K562 (cell line): ENCODE measurements around the gene MED15. TPM values are rescaled to one million over a fixed set of nuclear protein-coding genes. Genes with fewer than 3 reads are reported as not detected.

Source experiments
- BDP1 ChIP-seq: IDR thresholded peaks from 3 replicates; pipeline ENCODE4 v1.6.1; 2011; ENCODE audit not compliant: insufficient read length, insufficient read depth
- FOXJ3 ChIP-seq: sonication (generic); formaldehyde crosslinking; IDR thresholded peaks from 2 replicates; pipeline ENCODE4 v1.4.0; 2020; ENCODE audit warnings: mild to moderate bottlenecking, missing genetic modification reagents
- FOXK1 ChIP-seq: sonication (generic); formaldehyde crosslinking; IDR thresholded peaks from 2 replicates; pipeline ENCODE4 v1.8.0; 2022; ENCODE audit warnings: missing genetic modification reagents, mild to moderate bottlenecking, borderline replicate concordance
- GABPA ChIP-seq: fragments of 200-800 bp; sonication (Bioruptor generic); conservative IDR thresholded peaks from 2 replicates; pipeline ENCODE4 v1.6.1; 2016; ENCODE audit warnings: low read depth, missing genetic modification characterization, missing compliant biosample characterization
- GATAD2A ChIP-seq: fragments of 450-650 bp; IDR thresholded peaks from 2 replicates; pipeline ENCODE4 v1.6.1; 2017
- MLX ChIP-seq, 2 experiments: fragments of 450-650 bp in 1 of 2; sonication (generic) in 1 of 2; formaldehyde crosslinking; conservative IDR thresholded peaks; 2 replicates each; pipeline versions ENCODE4 v1.4.0 to v1.8.1; 2020 to 2022; ENCODE audit warnings: mild to moderate bottlenecking in 1 of 2, missing genetic modification reagents in 1 of 2
- POLR2AphosphoS5 ChIP-seq: IDR thresholded peaks from 2 replicates; pipeline ENCODE4 v1.6.1; 2011; ENCODE audit warnings: mild to moderate bottlenecking, low read depth, low read length, moderate library complexity; ENCODE audit not compliant: control insufficient read depth, insufficient read depth
- PURB ChIP-seq: sonication (generic); formaldehyde crosslinking; IDR thresholded peaks from 2 replicates; pipeline ENCODE4 v1.9.0; 2021; ENCODE audit warnings: low read depth, mild to moderate bottlenecking, missing genetic modification reagents
- SFPQ ChIP-seq: fragments of 200-400 bp; formaldehyde crosslinking; IDR thresholded peaks from 2 replicates; pipeline ENCODE4 v1.6.1; 2017; ENCODE audit warnings: mild to moderate bottlenecking, low read depth, low read length, moderate library complexity
- SMARCE1 ChIP-seq: fragments of 450-650 bp; IDR thresholded peaks from 2 replicates; pipeline ENCODE4 v1.7.1; 2016; ENCODE audit warnings: mild to moderate bottlenecking
- SRF ChIP-seq, 2 experiments: fragments of 250-450, 450-650 bp in 1 of 2; sonication (Bioruptor Pico) in 1 of 2; sonication (generic) in 1 of 2; formaldehyde crosslinking; IDR thresholded peaks; 2 replicates each; pipeline versions ENCODE4 v1.5.0 to v1.5.1; 2020 to 2022; ENCODE audit warnings: mild to moderate bottlenecking in 1 of 2, missing genetic modification reagents in 1 of 2
- TOE1 ChIP-seq, 2 experiments: fragments of 450-650 bp in 1 of 2; sonication (generic) in 1 of 2; formaldehyde crosslinking in 1 of 2; IDR thresholded peaks; 2 replicates each; pipeline versions ENCODE4 v1.7.1 to v1.8.0; 2016 to 2022; ENCODE audit warnings: borderline replicate concordance in 2 of 2, mild to moderate bottlenecking in 2 of 2, antibody characterized with exemption in 1 of 2, inconsistent platforms in 1 of 2, low read depth in 1 of 2, missing genetic modification reagents in 1 of 2, moderate library complexity in 1 of 2
- UBTF ChIP-seq, 2 experiments: IDR thresholded peaks; 2 replicates each; pipeline ENCODE4 v1.6.1; 2012; ENCODE audit warnings: improper control_type of control experiment in 2 of 2, low read depth in 2 of 2, low read length in 2 of 2, borderline replicate concordance in 1 of 2
- ZBTB9 ChIP-seq: fragments of 450-650 bp; formaldehyde crosslinking; IDR thresholded peaks from 2 replicates; pipeline ENCODE4 v1.4.0; 2020; ENCODE audit warnings: mild to moderate bottlenecking, moderate library complexity
- ZNF274 ChIP-seq: IDR thresholded peaks from 2 replicates; pipeline ENCODE4 v1.6.1; 2011; ENCODE audit warnings: low read depth, mild to moderate bottlenecking, low read length, moderate library complexity, borderline replicate concordance
- ZNF436 ChIP-seq: fragments of 250-450, 450-650 bp; sonication (Bioruptor Pico); formaldehyde crosslinking; IDR thresholded peaks from 2 replicates; pipeline ENCODE4 v1.7.0; 2020; ENCODE audit warnings: mild to moderate bottlenecking
- ZNF511 ChIP-seq: sonication (generic); formaldehyde crosslinking; IDR thresholded peaks from 2 replicates; pipeline ENCODE4 v1.8.0; 2022; ENCODE audit warnings: mild to moderate bottlenecking, missing genetic modification reagents
- ZNF707 ChIP-seq: fragments of 250-450 bp; sonication (Bioruptor Pico); conservative IDR thresholded peaks from 2 replicates; pipeline ENCODE4 v1.8.0; 2022; ENCODE audit warnings: inconsistent platforms, mild to moderate bottlenecking, moderate library complexity
- ZNF778 ChIP-seq: fragments of 450-650 bp; formaldehyde crosslinking; IDR thresholded peaks from 2 replicates; pipeline ENCODE4 v1.4.0; 2020; ENCODE audit warnings: mild to moderate bottlenecking, moderate library complexity
- polyA plus RNA-seq, 8 experiments: library from polyadenylated mRNA; depleted of rRNA in 4 of 8; stranded (reverse) in 5 of 8; unstranded in 3 of 8; fragments of >200 nt; fragmentation: Nextera tagmentation in 2 of 8; fragmentation: Illumina TruSeq in 1 of 8; extraction: Ambion mirVana in 2 of 8; extraction: Trizol in 1 of 8; gene quantifications; 2 replicates each; pipeline versions ENCODE4 v1.2.1 to v1.2.3, GENCODE V29; 2011 to 2014; ENCODE audit warnings: inconsistent platforms in 1 of 8, missing spikeins in 1 of 8
- total RNA-seq, 7 experiments: library from RNA; depleted of rRNA in 6 of 7; stranded (reverse); fragments of >200 nt in 6 of 7; fragmentation: Illumina TruSeq in 2 of 7; extraction: Trizol in 2 of 7; gene quantifications; 2 replicates each; pipeline versions ENCODE4 v1.2.1 to v1.2.3, GENCODE V29; 2011 to 2021; ENCODE audit warnings: low replicate concordance in 1 of 7

Gene MED15
- total and polyA plus RNA-seq, 9 of the 15 experiments (the other 6 are each of a cell fraction or from before 2014, with no cell fraction given): 4.0 to 271 (median 60.1) TPM

GRCh38 chr22:20550057-20550817, 42.8 kb downstream of the MED15 start (continued):
- TF ChIP-seq ZNF778 (CRISPR knock-in tag) (no peak), GABPA (no peak), ZNF274 (no peak), POLR2AphosphoS5 (no peak), BDP1 (no peak), PURB (CRISPR knock-in tag) (no peak; the same call in 1 of the 2 replicates), GATAD2A (no peak), ZNF511 (CRISPR knock-in tag) (no peak), TOE1 (IDR thresholded peaks at IDR 0.05; ENCODE audit: borderline replicate concordance) (no peak), TOE1 (CRISPR knock-in tag; IDR thresholded peaks at IDR 0.05; ENCODE audit: borderline replicate concordance, low read depth) (no peak), SRF (CRISPR knock-in tag; IDR thresholded peaks at IDR 0.05) (peak in 1 of 2 experiments; percentile 53; a peak in 2 of 4 replicates), FOXK1 (CRISPR knock-in tag) (peak; percentile 85; the same call in 1 of the 2 replicates), ZNF436 (CRISPR knock-in tag) (0 out of 2 replicates have a peak, but pooled peaks have one; percentile 4), SMARCE1 (no peak), ZNF707 (CRISPR knock-in tag) (0 out of 2 replicates have a peak, but pooled peaks have one; percentile 7), MLX (CRISPR knock-in tag; conservative IDR thresholded peaks at IDR 0.05) (0 out of 4 replicates have a peak, but pooled peaks of 1 of the 2 experiments have one; percentile 71), ZBTB9 (no peak), SFPQ (no peak), UBTF (IDR thresholded peaks at IDR 0.05; ENCODE audit: borderline replicate concordance in 1 of 2, low read depth in 2 of 2, low read length in 2 of 2) (no peak), FOXJ3 (CRISPR knock-in tag) (no peak)
